ENCODE results near the gene SH3D19. TPM values are rescaled to one million over a fixed set of nuclear protein-coding genes. Genes with fewer than 3 reads are reported as not detected.

The SH3D19 gene
- total RNA-seq, 4 donors from 2014 or later, result 117 to 201 (median 130) TPM

DNA sequence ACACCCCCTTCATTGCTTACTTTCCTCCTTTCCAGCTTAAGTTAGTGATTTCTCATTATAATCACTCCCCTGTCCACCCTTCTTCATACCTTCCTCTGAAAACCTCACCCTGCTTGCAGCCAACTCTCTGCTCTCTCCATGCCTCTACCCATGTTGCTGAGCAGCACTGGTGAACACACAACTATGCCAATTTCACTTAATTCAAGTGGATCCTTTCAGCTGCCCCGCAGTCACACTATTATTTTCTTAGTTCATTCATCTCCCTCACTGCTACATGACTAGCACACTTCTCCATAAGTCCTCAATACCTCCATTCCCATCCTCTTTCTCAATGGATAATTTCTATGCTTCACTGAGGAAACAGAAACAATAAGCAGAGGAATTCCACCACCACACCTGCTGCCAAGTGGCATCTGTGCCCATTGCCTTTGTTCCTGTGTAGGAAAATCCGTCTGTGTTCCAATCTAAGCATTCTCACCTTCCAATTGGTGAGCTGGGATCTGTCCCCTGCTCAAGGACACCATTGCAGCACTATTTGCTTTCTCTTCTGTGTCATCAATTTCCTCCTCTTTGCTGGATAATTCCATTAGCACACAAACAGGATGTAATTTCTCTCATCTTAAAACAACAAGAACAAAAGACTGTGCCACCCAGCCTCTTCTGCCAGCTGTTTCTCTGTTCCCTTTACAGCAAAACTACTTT, 73.7 kb downstream of the SH3D19 start:
- no peaks in the 10 kb centered on the region for H3K27me3 ChIP-seq
- H3K4me1 ChIP-seq, result peaks cover 0 to 9% (median 0%) of the 10 kb centered on the region in 4 donors
- H3K9me3 ChIP-seq, result no peaks in the 10 kb centered on the region
- 14 to 25% methylated on average over 2 of the region's 2 CpGs for WGBS, 2 donors (ENCODE audit: low coverage in 1 of 2)
- intact Hi-C loops (cut with DNase I; ENCODE audit: low total_unique reads), result no loop called here
- TF ChIP-seq POLR2A (IDR thresholded peaks at IDR 0.05) (no peak), POLR2AphosphoS5 (IDR thresholded peaks at IDR 0.05) (no peak), EP300 (IDR thresholded peaks at IDR 0.05; ENCODE audit: low read depth) (no peak)
- TF ChIP-seq, protein P1, sequence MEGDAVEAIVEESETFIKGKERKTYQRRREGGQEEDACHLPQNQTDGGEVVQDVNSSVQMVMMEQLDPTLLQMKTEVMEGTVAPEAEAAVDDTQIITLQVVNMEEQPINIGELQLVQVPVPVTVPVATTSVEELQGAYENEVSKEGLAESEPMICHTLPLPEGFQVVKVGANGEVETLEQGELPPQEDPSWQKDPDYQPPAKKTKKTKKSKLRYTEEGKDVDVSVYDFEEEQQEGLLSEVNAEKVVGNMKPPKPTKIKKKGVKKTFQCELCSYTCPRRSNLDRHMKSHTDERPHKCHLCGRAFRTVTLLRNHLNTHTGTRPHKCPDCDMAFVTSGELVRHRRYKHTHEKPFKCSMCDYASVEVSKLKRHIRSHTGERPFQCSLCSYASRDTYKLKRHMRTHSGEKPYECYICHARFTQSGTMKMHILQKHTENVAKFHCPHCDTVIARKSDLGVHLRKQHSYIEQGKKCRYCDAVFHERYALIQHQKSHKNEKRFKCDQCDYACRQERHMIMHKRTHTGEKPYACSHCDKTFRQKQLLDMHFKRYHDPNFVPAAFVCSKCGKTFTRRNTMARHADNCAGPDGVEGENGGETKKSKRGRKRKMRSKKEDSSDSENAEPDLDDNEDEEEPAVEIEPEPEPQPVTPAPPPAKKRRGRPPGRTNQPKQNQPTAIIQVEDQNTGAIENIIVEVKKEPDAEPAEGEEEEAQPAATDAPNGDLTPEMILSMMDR (IDR thresholded peaks at IDR 0.05), result no peak
- no peaks in the 10 kb centered on the region for H3K36me3 ChIP-seq
- H3K27ac ChIP-seq, result no peak overlapping the region
- in situ Hi-C loops (cut with MboI; ENCODE audit: low pct_ligation_motif_present in 1 of 4, low pct_unique_long_range_greater_than_20kb in 1 of 4, low sequenced_read_pairs in 3 of 4), result loop anchor here in 1 of 4 donors (25.0 kb wide), 1 partner anchor 111 kb away; no protein-coding TSS in a partner anchor
- no peak overlapping the region for H3K4me3 ChIP-seq
- DNase-seq, result no peak

- TF ChIP-seq POLR2AphosphoS5 (IDR thresholded peaks at IDR 0.05) (no peak), POLR2A (IDR thresholded peaks at IDR 0.05) (no peak), EP300 (IDR thresholded peaks at IDR 0.05; ENCODE audit: low read depth) (no peak)
- TF ChIP-seq, protein P1 (IDR thresholded peaks at IDR 0.05), result no peak
- DNase-seq, result no peak
- intact Hi-C loops (cut with DNase I; ENCODE audit: low total_unique reads), result no loop called here
- H3K4me1 ChIP-seq, result no peaks in the 10 kb centered on the region
- H3K27ac ChIP-seq, result no peak overlapping the region
- in situ Hi-C loops (cut with MboI; ENCODE audit: low pct_ligation_motif_present in 1 of 4, low pct_unique_long_range_greater_than_20kb in 1 of 4, low sequenced_read_pairs in 3 of 4), result loop anchor here in 1 of 4 donors (25.0 kb wide), 1 partner anchor 112 kb away; no protein-coding TSS in a partner anchor
- no peaks in the 10 kb centered on the region for H3K27me3 ChIP-seq
- no peaks in the 10 kb centered on the region for H3K9me3 ChIP-seq
- no peak overlapping the region for H3K4me3 ChIP-seq
- no peaks in the 10 kb centered on the region for H3K36me3 ChIP-seq
- 62 to 87% methylated on average over 3 to 5 of the region's 5 CpGs for WGBS, 2 donors (ENCODE audit: low coverage in 1 of 2)
Observed at GRCh38 chr4:151250706-151251105, 74.7 kb downstream of the SH3D19 start.

DNA sequence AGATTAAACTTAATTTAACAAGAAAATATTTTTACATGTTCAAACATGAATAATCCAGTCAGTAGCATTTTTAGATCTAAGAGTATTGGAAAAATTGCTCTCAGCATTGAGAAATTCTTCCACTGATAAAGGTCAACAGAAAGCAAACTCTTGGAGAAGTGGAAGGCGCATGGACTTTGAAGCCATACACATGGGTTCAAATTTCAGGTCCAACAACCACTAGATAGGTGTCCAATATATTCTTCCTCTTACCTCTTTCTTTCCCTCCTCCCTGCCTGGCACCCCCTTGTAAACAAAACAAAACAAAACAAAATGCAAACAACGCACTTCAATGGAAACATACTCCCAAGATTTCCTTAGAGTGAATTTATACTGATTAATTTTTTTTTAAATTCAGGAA, 76.9 kb downstream of the SH3D19 start:
- Histone ChIP-seq H3K9me3 (no peaks in the 10 kb centered on the region), H3K27ac (no peak overlapping the region), H3K4me1 (peaks cover 0 to 3% (median 0%) of the 10 kb centered on the region in 4 donors), H3K27me3 (no peaks in the 10 kb centered on the region), H3K4me3 (no peak overlapping the region), H3K36me3 (no peaks in the 10 kb centered on the region)
- in situ Hi-C loops (cut with MboI; ENCODE audit: low pct_ligation_motif_present in 1 of 4, low pct_unique_long_range_greater_than_20kb in 1 of 4, low sequenced_read_pairs in 3 of 4), result no loop called here
- DNase-seq, result no peak
- WGBS, 2 donors (ENCODE audit: low coverage in 1 of 2), result 84 to 100% methylated on average over 2 of the region's 2 CpGs
- intact Hi-C loops (cut with DNase I; ENCODE audit: low total_unique reads), result no loop called here
- TF ChIP-seq, protein P1 (IDR thresholded peaks at IDR 0.05), result no peak
- no peak for TF ChIP-seq POLR2AphosphoS5 (IDR thresholded peaks at IDR 0.05)
- no peak for TF ChIP-seq EP300 (IDR thresholded peaks at IDR 0.05; ENCODE audit: low read depth)
- TF ChIP-seq POLR2A (IDR thresholded peaks at IDR 0.05), result no peak

DNA sequence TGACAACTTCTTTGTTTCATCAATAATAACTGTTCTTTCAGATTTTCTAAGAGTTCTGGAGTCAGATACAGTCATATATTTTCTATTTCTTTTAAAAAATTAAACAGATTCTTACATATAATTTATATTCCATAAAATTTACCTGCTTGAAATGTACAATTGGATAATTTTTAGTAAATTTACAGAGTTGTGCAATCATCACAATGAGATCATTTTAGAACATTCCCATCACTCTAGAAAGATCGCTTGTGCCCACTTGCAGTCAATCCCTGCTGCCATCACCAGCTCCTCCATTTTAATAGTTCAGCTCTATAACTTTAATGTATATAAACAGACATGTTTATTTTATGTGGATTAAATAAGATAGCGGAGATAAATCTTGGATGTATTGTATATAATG, 78.0 kb downstream of the SH3D19 start:
- Histone ChIP-seq H3K36me3 (no peaks in the 10 kb centered on the region), H3K27ac (no peak overlapping the region), H3K27me3 (no peaks in the 10 kb centered on the region), H3K9me3 (no peaks in the 10 kb centered on the region), H3K4me3 (no peak overlapping the region), H3K4me1 (peaks cover 0 to 12% (median 0%) of the 10 kb centered on the region in 4 donors)
- intact Hi-C loops (cut with DNase I; ENCODE audit: low total_unique reads), result no loop called here
- in situ Hi-C loops (cut with MboI; ENCODE audit: low pct_ligation_motif_present in 1 of 4, low pct_unique_long_range_greater_than_20kb in 1 of 4, low sequenced_read_pairs in 3 of 4), result no loop called here
- WGBS, 2 donors (ENCODE audit: low coverage in 1 of 2), result 95 to 96% methylated on average over 2 of the region's 2 CpGs
- TF ChIP-seq POLR2AphosphoS5 (IDR thresholded peaks at IDR 0.05), result no peak
- no peak for TF ChIP-seq POLR2A (IDR thresholded peaks at IDR 0.05)
- TF ChIP-seq EP300 (IDR thresholded peaks at IDR 0.05; ENCODE audit: low read depth), result no peak
- TF ChIP-seq, protein P1 (IDR thresholded peaks at IDR 0.05), result no peak
- DNase-seq, result no peak

All from transverse colon (tissue), 4 donors.